Heart left ventricle (tissue), 13 donors: Measurements from ENCODE around the gene NPNT.

Source experiments
- POLR2A ChIP-seq, 2 donors: fragments of 450-650 bp; IDR thresholded peaks; one replicate each; pipeline ENCODE4 v1.6.1; 2017; ENCODE audit warnings: antibody characterized with exemption in 2 of 2, mild to moderate bottlenecking in 2 of 2, moderate library complexity in 2 of 2
- TF ChIP-seq, protein P1 (sequence below), 12 donors: fragments of 200-600 bp; sonication (generic) in 4 of 12; IDR thresholded peaks; one replicate each; pipeline versions ENCODE4 v1.5.0 to v1.8.0; 2018 to 2022; ENCODE audit warnings: antibody characterized with exemption in 12 of 12, mild to moderate bottlenecking in 5 of 12
- donor health status: ischemic (EF 13 %, LVEDD 7.1; RV severe dilation, severe dysfunction).
- donor health status: DM: no; HTN: yes; CAD: no.
- donor health status: DM: no; HTN: no; CAD: no.
- donor health status: ischemic (EF 25% LVEDD 6.9; RV normal size, moderate dysfunction).
- donor health status: ischemic (EF 25% LVEDD 5.7; RV mildly dilated, moderate dysfunction).
- donor health status: ischemic (EF 35%, LVEDD 5.7; RV mildly dilated, moderate dysfunction).
- donor health status: nonischemic (EF 11% LVEDD 7.7; RV severe dilation, severe dysfunction).
- donor health status: DM: yes; HTN: yes; CAD: no.
- donor health status: PGD.
- donor health status: ischemic (EF 29% LVEDD 5.4; RV normal size, mild dysfunction).
- donor health status: nonischemic (EF 23%, LVEDD 6.1; RV moderate dilation, normal function).

DNA sequence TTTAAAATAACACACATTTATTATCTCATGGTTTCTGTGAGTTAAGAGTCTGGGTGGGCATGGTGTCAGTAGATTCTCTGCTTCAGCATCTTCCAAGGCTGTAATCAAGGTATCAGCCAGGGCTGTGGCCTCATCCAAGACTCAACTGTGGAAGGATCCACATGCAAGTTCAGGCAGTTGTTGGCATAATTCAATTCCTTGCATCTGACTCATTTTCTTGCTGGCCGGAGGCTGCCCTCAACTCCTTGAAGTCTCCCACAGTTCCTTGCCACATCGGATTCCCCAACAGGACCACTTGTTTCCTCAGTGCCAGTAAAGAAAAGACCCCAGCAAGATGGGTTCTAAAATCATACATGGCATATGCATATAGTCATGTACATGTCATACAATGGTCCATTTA is 93.4 kb downstream of the NPNT start:
- TF ChIP-seq, protein P1, sequence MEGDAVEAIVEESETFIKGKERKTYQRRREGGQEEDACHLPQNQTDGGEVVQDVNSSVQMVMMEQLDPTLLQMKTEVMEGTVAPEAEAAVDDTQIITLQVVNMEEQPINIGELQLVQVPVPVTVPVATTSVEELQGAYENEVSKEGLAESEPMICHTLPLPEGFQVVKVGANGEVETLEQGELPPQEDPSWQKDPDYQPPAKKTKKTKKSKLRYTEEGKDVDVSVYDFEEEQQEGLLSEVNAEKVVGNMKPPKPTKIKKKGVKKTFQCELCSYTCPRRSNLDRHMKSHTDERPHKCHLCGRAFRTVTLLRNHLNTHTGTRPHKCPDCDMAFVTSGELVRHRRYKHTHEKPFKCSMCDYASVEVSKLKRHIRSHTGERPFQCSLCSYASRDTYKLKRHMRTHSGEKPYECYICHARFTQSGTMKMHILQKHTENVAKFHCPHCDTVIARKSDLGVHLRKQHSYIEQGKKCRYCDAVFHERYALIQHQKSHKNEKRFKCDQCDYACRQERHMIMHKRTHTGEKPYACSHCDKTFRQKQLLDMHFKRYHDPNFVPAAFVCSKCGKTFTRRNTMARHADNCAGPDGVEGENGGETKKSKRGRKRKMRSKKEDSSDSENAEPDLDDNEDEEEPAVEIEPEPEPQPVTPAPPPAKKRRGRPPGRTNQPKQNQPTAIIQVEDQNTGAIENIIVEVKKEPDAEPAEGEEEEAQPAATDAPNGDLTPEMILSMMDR (IDR thresholded peaks at IDR 0.05): no peak
- TF ChIP-seq POLR2A (IDR thresholded peaks at IDR 0.05): no peak
